ENCODE results near the gene GGTA1. TPM values are rescaled to one million over a fixed set of nuclear protein-coding genes. Genes with fewer than 3 reads are reported as not detected.
"Not testable (repeated sequence)": the region's sequence is repeated elsewhere in the genome, so short reads cannot be mapped to it uniquely, and the experiment has no call there.

The GGTA1 gene
- polyA plus RNA-seq, 1 experiment = not detected

GRCh38 chr9:121439016-121439415 lies 60.6 kb downstream of the GGTA1 start:
- TF ChIP-seq, protein P1, sequence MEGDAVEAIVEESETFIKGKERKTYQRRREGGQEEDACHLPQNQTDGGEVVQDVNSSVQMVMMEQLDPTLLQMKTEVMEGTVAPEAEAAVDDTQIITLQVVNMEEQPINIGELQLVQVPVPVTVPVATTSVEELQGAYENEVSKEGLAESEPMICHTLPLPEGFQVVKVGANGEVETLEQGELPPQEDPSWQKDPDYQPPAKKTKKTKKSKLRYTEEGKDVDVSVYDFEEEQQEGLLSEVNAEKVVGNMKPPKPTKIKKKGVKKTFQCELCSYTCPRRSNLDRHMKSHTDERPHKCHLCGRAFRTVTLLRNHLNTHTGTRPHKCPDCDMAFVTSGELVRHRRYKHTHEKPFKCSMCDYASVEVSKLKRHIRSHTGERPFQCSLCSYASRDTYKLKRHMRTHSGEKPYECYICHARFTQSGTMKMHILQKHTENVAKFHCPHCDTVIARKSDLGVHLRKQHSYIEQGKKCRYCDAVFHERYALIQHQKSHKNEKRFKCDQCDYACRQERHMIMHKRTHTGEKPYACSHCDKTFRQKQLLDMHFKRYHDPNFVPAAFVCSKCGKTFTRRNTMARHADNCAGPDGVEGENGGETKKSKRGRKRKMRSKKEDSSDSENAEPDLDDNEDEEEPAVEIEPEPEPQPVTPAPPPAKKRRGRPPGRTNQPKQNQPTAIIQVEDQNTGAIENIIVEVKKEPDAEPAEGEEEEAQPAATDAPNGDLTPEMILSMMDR (IDR thresholded peaks at IDR 0.05; ENCODE audit: insufficient read depth, low read depth, low read length) = no peak
- peaks cover 24% of the 10 kb centered on the region for H3K27me3 ChIP-seq (ENCODE audit: control insufficient read depth, insufficient read depth, low read length)
- no peak overlapping the region for H3K4me3 ChIP-seq (ENCODE audit: low read depth, low read length)
- CTCF ChIA-PET = interaction anchor here (0.7 to 0.9 kb wide), 3 partner anchors 16 to 451 kb away, joined by 3 read pairs; no protein-coding TSS in a partner anchor
- no peaks in the 10 kb centered on the region for H3K36me3 ChIP-seq (ENCODE audit: control insufficient read depth, insufficient read depth, low read length)
- POLR2A ChIA-PET = no interaction called here
- no peak for DNase-seq (ENCODE audit: low read depth)

DNA sequence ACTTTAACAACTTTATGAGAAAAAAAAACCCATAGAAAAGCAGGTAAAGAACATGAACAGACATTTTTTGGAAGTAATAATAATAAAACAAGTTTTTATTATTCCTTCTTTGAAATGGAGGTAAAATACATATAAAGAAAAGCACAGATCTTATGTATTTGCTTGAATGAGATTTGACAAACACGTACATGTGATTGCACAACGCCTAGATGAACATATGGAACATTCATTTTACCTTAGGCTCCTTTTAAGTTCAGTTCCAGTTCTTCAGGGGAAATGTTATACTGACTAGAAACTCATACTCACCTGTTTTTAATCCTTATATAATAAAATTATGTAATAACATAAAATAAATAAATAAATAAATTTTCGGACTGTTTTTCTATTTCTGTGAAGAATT lies 61.8 kb downstream of the GGTA1 start:
- no peak for DNase-seq (ENCODE audit: low read depth)
- POLR2A ChIA-PET = no interaction called here
- CTCF ChIA-PET = interaction anchor here (0.7 kb wide), 1 partner anchor 9 kb away, joined by 3 read pairs; no protein-coding TSS in a partner anchor
- peaks cover 22% of the 10 kb centered on the region for H3K27me3 ChIP-seq (ENCODE audit: control insufficient read depth, insufficient read depth, low read length)
- no peak overlapping the region for H3K4me3 ChIP-seq (ENCODE audit: low read depth, low read length)
- H3K36me3 ChIP-seq (ENCODE audit: control insufficient read depth, insufficient read depth, low read length) = no peaks in the 10 kb centered on the region
- TF ChIP-seq, protein P1 (IDR thresholded peaks at IDR 0.05; ENCODE audit: insufficient read depth, low read depth, low read length) = no peak

GRCh38 chr9:121437046-121437445 lies 62.6 kb downstream of the GGTA1 start:
- H3K4me3 ChIP-seq (ENCODE audit: low read depth, low read length); H3K36me3 ChIP-seq (ENCODE audit: control insufficient read depth, insufficient read depth, low read length); DNase-seq (ENCODE audit: low read depth); POLR2A ChIA-PET; CTCF ChIA-PET: not testable (repeated sequence)
- H3K27me3 ChIP-seq (ENCODE audit: control insufficient read depth, insufficient read depth, low read length) = peaks cover 18% of the 10 kb centered on the region

DNA sequence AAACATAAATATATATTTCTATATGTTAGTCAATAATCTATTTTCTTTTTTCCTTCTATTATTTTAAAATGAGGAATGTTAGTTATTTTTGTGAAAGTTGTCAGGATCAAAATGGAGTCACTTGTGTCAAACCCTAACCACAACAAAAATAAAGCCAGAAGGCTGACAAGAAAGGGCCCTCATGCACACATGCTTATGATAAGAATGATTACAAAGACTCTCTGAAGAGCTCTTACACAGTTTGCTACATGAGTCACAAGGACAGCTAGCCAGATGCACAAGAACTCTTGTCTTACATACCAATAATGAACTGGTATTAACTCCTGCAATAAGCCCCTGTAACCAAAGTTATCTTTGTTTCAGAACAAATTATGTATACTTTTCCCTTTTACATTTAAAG lies 64.7 kb downstream of the GGTA1 start:
- Histone ChIP-seq H3K4me3 (ENCODE audit: low read depth, low read length) (no peak overlapping the region), H3K27me3 (ENCODE audit: control insufficient read depth, insufficient read depth, low read length) (peaks cover 13% of the 10 kb centered on the region), H3K36me3 (ENCODE audit: control insufficient read depth, insufficient read depth, low read length) (no peaks in the 10 kb centered on the region)
- ChIA-PET POLR2A (no interaction called here), CTCF (no interaction called here)
- DNase-seq (ENCODE audit: low read depth) = no peak
- TF ChIP-seq, protein P1 (IDR thresholded peaks at IDR 0.05; ENCODE audit: insufficient read depth, low read depth, low read length) = no peak

- POLR2A ChIA-PET = no interaction called here
- Histone ChIP-seq H3K36me3 (ENCODE audit: control insufficient read depth, insufficient read depth, low read length) (no peaks in the 10 kb centered on the region), H3K27me3 (ENCODE audit: control insufficient read depth, insufficient read depth, low read length) (no peaks in the 10 kb centered on the region; the same call in 1 of the 2 replicates), H3K4me3 (ENCODE audit: low read depth, low read length) (no peak overlapping the region)
- no peak for DNase-seq (ENCODE audit: low read depth)
- CTCF ChIA-PET = no interaction called here
- TF ChIP-seq, protein P1 (IDR thresholded peaks at IDR 0.05; ENCODE audit: insufficient read depth, low read depth, low read length) = no peak
Observed at GRCh38 chr9:121427899-121428298, 71.7 kb downstream of the GGTA1 start.

DNA sequence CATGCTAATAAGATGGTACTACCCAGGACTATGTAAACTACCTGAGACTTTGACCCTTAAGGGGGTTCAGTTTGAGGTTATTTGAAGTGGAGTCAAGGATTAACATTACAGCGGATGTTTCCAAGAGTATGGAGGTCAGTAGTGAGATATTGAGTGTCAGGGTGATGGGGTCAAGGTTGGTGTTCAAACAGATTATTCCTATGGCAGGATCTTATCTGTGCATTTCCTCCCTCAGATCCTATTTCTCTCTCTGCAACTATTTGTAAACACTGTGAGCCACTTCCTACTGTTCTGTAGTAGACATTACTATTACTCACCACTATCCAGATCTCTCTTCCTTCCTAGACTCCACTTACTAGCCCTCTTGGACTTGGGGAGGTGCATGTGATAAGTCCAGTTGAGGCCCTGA lies 75.6 kb downstream of the GGTA1 start:
- TF ChIP-seq, protein P1 (IDR thresholded peaks at IDR 0.05; ENCODE audit: insufficient read depth, low read depth, low read length) = no peak
- no peaks in the 10 kb centered on the region for H3K36me3 ChIP-seq (ENCODE audit: control insufficient read depth, insufficient read depth, low read length)
- no peak overlapping the region for H3K4me3 ChIP-seq (ENCODE audit: low read depth, low read length)
- ChIA-PET CTCF (no interaction called here), POLR2A (no interaction called here)
- no peak for DNase-seq (ENCODE audit: low read depth)
- H3K27me3 ChIP-seq (ENCODE audit: control insufficient read depth, insufficient read depth, low read length) = no peaks in the 10 kb centered on the region; the same call in 1 of the 2 replicates

Data from BJ (cell line).